ENCODE data around the gene TMPRSS6.

TMPRSS6 gene

DNA sequence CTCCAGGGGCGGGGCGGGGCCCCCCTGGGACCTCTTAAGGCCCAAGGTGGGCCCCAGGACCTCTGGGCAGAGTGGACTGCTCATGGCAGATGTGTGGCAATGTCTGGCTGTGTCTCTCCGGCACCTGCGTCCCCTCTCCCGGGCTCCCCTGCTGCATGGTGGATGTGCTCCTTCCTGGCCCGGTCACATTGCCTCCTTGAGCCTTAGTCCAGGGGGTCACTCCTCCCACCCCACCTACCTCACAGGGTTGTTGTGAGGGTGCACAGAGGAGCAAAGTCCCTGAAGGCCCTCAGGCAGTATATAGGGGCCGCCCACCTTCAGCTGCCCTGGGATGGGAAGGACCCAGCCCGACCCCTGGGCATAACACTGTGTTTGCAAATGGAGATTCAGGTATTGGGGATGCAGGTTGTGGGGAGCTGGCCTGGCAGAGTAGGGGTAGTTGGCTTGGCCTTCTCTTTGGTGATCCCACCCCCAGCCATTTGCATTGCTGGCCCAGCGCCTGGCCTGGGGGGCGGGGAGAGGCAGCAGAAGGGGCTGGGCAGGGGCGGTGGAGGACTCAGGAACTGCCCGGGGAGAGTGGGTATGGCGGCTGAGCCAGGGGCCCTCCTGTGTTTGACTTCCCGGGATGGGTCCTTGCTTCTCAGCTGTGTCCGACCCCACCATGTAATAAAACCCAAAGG lies 46.7 kb downstream of the TMPRSS6 start:
- DNase-seq: no peak

DNA sequence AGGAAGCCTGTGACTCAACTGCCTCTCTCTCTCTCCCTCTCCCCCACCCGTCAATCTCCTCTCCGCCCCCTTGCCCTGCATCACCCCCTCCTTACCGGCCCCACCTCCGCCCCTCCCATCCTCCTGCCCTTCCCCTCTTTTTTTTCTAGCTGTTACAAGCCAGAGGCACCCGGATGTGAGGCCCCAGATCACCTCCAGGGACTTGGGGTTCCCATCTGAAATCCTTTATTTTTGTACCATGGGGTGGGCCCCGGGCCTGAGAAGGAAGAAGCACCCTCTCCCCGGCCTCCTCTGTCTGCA lies 47.2 kb downstream of the TMPRSS6 start:
- DNase-seq: no peak

DNA sequence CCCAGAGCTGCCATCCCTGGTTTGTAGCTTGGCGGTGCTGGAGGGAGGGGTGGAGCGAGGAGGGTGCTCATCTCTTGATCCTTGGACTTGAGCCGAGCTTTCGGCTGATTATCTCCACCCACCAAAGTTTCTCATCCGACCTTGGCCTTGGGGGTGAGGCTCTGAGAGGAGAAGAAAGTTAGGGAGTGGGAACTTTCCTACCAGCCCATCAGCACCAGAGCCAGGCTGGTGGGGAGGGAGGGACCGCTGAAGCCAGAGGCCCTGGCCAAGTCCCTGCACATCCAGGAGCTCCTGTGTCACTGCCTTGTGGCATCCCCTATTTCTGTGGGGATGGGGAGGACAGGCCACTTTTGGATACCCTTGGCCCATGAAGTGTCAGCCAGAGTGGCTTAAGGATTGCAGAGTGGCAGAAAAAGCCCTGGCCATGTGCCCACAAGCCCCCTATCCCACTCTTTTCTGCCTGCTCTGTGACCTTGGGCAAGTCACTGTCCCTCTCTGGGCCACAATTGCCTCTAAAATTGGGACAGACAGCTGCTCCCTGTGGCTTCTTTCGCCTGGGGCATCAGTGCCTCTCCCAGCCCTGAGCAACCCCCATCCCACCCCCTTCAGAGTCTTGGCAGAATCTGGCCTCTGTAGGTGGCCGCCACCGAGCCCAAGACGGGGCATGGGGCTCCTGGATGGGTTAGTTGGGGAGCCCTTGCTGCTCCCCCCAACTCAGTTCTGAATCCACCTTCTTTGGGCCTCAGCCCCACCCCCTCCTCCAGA lies 47.7 kb downstream of the TMPRSS6 start:
- no peak for DNase-seq

DNA sequence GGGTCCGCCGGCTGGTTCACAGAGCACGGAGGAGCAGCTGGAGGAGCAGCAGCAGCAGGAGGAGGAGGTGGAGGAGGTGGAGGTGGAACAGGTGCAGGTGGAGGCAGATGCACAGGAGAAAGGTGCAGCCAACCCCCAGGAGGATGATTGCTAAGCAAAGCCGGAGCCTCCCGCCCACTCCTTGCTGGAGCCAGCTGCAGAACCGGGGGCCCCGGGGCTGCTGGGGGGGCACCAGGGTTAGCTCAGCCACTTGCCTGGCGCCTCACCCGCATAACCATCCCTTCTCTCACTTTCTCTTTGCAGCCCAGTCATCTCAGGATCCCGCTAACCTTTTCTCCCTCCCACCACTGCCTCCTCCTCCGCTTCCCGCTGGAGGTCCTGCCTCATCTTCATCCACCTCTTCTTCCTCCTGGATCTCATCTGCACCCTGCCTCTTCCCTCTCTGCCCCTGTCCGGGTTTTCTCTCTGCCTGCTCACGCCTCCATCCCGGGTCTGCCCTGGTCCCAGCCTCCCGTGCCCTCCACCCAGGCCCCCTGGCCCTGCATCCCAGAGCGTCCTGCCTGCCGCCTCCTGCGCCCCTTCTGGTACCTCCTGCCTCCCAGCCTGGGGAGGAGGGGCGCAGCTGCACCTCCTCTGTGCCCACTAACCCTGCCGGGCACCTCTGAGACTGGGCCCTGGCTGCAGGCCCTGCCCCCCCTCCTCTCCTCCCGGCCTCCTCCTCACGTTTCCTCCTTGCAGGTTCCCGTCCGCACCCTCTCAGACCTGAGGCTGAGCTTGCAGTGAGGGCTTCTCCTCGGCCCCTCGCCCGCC lies 48.5 kb downstream of the TMPRSS6 start:
- DNase-seq: no peak

DNA sequence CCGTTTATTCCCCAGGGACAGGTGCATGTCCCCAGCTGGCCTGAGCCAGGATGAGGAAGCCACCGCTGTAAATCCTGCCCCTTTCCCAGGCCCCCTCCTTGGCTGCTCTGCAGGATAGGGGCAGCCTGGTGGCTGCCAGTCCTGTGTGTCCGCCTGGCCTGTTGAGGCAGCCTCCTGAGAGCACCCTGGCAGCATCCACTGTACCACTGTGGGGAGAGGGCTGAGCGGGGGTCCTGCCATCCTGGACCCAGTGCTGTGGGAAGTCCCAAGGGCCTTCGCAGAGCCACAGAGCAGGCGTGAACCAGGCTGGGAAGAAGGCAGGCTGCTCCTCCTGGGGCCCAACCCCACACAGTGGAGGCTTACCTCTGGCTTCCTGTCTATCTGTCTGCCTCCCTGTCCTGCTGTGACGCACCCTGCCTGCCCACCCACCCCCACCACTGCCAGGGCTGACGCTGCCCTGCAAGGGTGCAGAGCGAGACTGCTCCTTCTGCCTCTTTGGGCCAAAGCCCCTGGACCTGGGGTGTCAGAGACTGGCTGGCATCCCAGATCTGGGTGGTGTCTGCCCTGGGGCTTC lies 49.5 kb downstream of the TMPRSS6 start:
- no peak for DNase-seq

DNA sequence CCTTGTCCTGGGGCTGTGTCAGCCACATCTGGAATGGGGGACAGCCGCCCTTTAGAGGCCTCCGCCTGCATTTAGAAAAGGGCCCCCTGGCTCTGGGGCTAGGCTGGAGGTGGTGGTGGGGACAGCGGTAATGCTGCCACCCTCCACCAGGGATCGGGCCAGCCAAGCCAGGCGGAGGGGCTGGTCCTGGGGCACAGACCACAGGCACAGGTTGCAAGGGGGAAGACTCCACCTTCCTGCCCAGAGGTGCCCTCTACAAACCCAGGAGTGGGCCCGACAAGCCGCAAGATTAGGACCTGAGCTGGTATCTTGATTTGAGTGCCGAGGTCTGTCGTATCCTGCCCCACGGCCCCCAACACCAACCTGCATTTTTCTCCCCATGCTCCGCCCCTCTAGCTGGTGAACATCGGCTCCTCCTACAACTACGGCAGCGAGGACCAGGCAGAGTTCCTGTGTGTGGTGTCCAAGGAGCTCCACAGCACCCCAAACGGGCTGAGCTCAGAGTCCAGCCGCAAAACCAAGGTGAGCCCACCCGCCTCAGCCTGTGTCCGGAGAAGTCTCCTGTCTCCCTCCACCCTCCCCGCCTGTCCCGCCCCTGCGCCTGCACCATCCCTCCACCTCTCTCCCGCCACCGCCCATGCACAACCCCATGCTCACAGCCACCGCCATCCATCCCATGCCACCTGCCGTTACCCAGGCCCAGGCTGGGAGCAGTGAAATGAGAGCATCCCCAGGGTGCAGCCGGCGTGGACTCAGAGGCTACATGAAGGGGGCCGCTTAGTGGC lies 50.4 kb downstream of the TMPRSS6 start:
- DNase-seq: no peak

DNA sequence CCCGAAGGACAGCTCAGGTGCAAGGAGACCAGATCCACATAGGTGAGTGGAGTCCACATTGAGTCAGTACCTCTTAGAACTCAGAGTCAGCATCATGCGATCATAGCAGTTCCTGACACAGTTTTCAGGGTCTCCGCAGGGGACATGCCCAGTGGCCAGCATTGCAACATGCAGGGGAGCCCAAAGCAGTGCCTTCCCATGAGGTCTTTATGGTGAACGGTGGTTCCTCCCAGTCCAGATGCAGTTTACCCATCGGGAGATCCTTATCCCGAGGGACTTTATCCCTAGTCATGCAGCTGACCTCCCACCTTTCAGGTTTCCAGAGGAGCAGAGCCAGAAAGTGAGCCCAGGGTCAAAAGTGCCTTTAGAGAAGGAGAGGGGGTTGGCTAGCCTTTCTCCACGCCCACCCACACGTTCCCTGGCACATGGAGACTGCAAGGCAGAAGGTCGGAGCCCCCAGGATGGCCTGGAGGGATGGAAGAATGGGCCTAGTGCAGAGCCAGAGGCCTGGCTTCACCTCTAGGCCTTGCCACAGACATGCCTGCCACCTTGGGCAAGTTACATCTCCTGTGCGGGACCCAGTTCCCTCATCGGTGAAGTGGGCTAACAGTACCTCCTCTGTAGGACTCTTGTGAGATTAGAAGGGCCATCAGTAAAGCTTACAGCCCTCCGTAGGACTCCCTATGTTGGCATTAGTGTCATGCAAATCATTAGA lies 51.6 kb downstream of the TMPRSS6 start:
- DNase-seq: no peak

DNA sequence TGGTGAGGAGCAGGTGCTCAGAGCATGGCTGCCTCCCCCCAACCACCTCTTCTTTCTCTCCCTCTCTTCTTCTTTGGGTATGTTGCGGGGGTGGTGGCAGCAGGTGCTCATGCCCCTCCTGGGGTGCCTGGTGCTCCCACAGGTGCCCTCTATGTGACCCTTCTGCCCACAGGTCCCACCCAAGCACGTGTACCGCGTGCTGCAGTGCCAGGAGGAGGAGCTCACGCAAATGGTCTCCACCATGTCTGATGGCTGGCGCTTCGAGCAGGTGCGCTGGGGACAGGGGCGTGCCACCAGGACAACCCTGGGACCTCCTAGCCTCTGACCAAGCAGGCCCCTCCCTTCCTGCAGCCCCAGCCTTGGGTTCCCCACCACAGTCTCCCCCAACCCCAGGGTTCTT lies 52.3 kb downstream of the TMPRSS6 start:
- DNase-seq: no peak

DNA sequence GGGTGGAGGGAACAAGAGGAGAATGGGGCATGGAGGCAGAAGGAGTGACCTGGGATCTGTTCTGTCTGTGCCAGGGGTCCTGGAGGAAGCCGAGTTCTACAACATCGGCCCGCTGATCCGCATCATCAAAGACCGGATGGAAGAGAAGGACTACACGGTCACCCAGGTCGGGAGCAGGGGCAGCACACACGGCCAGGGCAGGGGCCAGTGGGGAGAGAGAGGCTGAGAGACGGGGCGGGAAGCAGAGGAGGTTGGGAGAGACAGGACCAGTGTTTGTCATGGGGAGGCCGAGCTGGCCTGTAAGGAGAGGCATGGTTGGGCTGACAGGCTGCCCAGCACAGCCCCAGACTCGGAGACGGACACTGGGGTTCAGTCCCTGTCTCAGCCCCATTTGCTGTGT lies 53.3 kb downstream of the TMPRSS6 start:
- DNase-seq: no peak

DNA sequence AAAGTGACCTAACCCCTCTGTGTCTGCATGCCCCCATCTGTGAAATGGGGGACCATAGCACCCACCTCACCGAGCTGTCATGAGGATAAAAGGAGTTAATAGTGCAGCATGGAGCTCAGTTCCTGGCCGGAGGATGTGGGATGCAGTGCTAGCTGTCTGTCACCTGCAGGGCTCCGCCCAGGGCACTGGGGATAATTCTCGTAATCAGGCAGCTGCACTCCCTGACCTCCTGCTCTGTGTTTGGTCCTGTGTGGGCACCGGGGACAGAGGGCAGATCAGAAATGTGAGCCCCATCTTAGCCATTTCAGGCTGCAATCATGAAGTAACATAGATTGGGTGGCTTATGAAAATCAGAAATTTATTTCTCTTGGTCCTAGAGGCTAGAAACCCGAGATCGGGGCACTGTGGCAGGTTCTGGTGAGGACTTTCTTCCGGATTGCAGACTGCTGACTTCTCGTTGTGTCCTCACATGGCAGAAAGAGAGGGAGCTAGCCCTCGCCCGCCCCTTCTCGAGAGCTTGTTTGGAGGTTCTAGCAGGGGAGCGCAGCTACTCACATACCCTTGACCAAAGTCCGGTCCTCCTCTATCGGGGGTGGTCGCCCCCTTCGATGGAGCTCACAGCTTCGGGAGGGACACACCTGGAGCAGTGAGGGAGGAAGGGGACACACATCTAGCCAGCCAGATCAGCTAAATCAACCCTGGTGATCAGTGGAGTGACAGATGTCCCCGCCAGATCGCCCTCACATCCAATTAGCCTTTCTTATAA lies 54.7 kb downstream of the TMPRSS6 start:
- DNase-seq: no peak

DNA sequence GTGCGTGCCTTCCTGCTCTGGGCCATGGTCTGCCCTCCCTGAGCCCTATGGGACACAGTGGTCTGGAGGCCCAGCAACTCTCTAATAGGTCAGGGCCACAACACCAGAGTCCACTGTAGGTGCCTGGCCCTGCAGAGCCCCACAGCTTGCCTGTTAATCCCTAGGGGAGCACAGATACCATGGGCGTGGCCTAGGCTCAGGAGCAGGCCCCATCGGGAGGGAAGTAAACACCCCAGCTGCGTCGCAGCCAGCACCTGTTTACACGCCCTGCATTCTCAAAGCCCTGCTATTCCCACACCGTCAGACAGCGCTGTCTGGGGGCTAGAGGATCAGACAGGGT lies 55.5 kb downstream of the TMPRSS6 start:
- no peak for DNase-seq

DNA sequence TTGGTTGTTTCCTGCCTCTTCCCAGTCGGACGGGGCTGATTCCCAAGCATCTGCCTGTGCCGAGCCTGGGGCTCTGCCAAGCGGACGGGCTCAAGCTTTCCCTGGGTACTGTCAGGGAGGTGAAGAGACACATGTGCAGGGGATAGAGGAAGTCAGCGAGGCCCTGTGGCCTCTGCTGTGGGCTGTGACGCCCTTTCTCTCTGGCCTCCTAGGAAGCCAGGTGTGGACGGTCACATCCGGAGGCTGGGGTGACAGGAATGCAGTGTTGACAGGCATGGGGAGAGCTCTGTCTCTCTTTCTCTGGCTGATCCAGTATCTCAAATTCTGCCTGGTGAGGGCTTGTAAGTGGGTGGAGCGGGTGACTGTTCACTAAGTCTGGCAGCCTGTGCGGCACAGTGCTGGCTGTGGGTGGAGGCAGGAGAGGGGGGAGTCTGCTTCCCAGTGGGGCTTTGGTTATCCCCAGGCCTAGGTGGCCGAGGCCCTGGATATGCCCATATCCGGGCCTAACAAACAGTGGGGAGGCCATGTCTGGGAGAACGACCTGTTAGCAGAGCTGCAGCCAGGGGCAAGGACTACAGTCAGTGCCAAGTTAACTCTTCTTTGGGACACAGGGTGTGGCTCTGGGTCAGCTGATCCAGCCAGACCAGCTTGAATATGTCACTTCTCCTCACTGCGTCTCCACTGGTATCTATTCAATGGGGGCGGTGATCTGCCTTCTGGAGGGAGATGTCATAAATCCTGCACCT lies 56.0 kb downstream of the TMPRSS6 start:
- peak; percentile 1 for DNase-seq

DNA sequence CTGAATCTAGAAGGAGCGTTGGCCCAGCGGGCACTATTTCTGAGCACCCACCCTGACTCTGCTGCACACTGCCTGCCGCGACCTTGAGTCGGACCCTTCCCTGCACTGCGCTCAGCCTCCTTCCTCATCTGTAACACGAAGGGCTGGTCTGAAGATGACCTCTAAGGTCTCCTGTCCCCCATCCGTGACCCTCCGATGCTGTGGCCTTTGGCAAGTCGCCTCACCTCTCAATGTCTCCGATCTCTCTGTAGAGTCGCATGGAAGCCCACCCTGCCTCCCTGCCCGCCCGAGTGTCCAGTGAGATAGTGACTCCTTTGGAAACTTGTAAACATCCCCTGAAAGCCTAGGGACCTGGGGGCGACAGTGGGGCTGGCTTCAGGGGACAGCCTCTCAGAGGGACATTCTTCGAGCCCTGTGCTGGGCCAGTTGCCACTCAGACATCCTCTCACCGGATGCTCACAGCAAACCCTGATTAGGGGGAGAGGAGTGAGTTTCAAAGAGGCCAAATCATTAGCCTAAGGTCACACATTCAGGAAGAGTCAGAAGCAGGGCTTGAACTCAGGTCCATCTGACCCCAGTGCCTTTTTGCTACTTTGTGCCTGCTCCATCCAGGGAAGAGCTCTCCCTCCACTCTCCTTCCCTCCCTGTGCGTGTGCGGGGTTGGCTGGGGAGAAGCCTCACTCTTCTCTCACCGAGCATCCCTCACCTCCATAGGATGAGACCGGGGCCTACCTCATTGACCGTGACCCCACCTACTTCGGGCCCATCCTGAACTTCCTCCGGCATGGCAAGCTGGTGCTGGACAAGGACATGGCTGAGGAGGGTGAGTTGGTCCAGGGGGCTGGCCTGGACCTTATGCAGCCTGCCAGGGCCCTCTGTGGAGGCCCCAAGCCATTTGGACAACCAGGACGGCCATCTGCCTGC lies 56.9 kb downstream of the TMPRSS6 start:
- DNase-seq: no peak

DNA sequence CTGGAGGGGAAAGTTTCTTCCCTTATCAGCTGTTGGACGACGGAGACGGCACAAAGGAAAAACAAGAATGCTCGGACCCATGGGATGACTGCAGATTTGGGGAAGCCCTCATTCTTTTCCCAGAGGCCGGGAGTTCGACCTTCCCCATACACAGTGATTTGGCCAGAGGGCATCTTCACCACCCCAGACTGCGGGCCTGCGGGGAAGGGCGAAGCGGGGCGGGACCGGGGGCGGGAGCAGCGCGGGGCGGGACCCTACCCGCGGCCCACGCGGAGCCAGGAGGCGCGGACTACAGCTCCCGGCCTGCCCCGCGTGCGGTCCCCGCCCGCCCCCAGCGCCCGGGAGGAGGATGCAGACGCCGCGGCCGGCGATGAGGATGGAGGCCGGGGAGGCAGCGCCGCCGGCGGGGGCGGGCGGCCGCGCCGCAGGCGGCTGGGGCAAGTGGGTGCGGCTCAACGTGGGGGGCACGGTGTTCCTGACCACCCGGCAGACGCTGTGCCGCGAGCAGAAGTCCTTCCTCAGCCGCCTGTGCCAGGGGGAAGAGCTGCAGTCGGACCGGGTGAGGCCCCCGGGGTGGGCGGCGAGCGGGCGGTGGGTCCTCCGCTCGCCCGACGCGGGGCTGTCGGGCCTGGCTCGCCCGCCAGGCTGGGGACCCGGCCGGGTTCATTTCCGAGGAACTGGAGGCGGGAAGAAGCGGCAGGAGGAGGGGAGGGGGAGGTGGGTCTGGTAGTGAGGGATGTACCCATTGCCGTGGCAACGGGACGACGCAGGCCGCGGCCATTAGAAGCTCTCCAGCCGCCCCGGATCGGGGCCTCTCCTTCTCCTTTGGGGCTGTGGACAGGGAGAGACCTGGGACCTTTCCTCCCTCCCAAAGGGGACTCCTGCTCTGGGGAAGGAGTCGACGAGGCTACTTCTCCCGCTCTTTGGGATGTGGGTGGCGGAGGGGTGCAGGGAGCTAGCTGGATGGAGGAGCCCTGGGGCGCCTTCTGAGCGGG lies 57.8 kb downstream of the TMPRSS6 start, which contains the start of gene KCTD17:
KCTD17 (plus strand) TSS at position 352 of the 995 bp plus-strand sequence; CDS start at position 371, 19 bp downstream.
- peak; percentile 20 for DNase-seq

DNA sequence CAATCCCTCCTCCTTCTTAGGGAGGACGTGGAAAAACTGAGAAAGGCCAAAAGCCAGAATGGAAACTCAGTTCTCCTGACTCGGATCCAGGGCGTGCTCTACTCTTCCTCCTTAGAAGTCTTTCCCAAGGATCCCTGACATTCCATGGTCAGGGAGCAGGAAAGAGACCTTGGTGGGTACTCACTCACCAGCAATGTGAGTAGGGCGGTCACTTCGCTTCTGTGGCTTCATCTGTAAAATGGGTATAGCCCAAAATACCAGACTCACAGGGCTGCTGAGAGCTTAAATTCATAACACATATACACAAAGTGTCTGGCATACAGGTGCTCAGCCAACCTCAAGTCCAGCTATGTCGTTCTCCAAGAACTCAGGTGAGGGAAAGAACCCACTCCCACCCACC lies 58.6 kb downstream of the TMPRSS6 start:
- DNase-seq: no peak

DNA sequence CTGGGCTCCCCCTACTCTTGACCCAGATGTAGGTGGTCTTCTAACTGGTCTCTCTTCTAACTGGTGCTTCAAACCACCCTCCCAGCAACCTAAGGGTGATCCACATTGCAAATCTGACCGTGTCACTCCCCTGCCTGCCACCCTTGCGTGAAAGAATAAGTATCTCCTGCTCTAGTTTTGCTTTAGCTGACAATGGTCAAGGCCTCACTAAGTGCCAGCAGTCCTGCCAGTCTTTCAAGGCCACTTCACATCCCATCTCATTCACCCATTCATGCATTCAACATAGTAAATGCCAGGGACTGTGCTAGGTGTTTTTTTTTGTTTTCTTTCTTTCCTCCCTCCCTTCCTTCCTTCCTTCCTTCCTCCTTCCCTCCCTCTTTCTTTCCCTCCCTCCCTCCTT lies 60.3 kb downstream of the TMPRSS6 start:
- no peak for DNase-seq

DNA sequence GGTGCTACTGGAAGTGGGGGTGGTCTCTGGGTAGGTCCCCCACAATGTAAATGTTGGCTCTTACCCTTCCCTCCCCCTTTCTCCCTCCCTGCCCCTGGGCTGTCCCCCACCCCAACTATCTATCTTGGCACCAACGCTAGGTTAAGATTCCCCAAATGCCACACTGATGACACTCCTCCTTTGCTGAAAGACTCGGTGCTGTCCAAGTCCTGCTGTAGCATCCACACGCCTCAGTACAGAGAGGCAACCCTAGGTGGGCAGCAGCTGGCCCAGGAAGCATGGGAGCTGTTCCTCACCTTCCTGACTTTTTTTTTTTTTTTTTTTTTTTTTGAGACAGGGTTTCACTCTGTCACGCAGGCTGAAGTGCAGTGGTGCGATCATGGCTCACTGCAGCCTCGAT lies 61.4 kb downstream of the TMPRSS6 start:
- DNase-seq: no peak

DNA sequence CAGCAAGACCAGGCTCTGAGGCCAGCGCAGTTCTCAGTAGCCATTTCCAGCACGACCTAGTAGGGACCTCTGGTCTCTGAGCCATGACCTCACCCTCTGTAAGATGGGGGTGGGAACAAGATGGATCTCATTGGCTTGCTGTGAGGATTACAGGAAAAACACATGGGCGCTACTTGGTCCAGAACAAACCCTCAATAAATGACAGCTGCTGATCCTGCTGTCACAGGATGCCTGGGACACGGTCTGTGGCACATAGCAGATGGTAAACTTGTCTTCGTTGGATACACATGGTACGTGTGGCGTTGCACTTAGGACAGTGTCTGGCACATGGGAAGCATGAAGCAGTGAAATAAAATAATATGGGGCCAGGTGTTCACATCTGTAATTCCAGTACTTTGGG lies 62.5 kb downstream of the TMPRSS6 start:
- peak; percentile 96 for DNase-seq
